SK-N-SH treated with all-trans-retinoic acid at 6 μM for 48 hours (cell line): ENCODE results near the gene DIP2A.

Source experiments
- ATAC-seq: fragments of 200-7000 bp; cut with Tn5 transposase; 3 replicates; pipeline ENCODE4 v1.9.1; 2020; ENCODE audit warnings: mild to moderate bottlenecking, moderate library complexity
- ARNTL ChIP-seq: fragments of 450-650 bp; formaldehyde crosslinking; IDR thresholded peaks from 2 replicates; pipeline ENCODE4 v1.5.0; 2020; ENCODE audit warnings: low read depth, mild to moderate bottlenecking, moderate library complexity, borderline replicate concordance
- CSDC2 ChIP-seq: fragments of 250-450 bp; sonication (Bioruptor Pico); IDR thresholded peaks from 2 replicates; pipeline ENCODE4 v1.5.0; 2020; ENCODE audit warnings: mild to moderate bottlenecking, moderate library complexity
- ESRRG ChIP-seq: fragments of 250-450 bp; sonication (Bioruptor Pico); IDR thresholded peaks from 2 replicates; pipeline ENCODE4 v1.6.1; 2021; ENCODE audit warnings: mild to moderate bottlenecking
- GLIS3 ChIP-seq: fragments of 250-450 bp; sonication (Bioruptor Pico); IDR thresholded peaks from 2 replicates; pipeline ENCODE4 v1.5.0; 2020; ENCODE audit warnings: mild to moderate bottlenecking, moderate library complexity
- ISL1 ChIP-seq: fragments of 250-450 bp; sonication (Bioruptor Pico); IDR thresholded peaks from 2 replicates; pipeline ENCODE4 v2.1.2; 2022; ENCODE audit warnings: mild to moderate bottlenecking, moderate library complexity
- OSR1 ChIP-seq: fragments of 250-450 bp; sonication (Bioruptor Pico); IDR thresholded peaks from 2 replicates; pipeline ENCODE4 v1.8.0; 2022; ENCODE audit warnings: moderate library complexity, mild to moderate bottlenecking, inconsistent platforms
- PPARA ChIP-seq: fragments of 250-450 bp; sonication (Bioruptor Pico); IDR thresholded peaks from 2 replicates; pipeline ENCODE4 v1.5.0; 2020; ENCODE audit warnings: mild to moderate bottlenecking, borderline replicate concordance
- RARB ChIP-seq: fragments of 250-450 bp; sonication (Bioruptor Pico); IDR thresholded peaks from 2 replicates; pipeline ENCODE4 v1.8.0; 2021; ENCODE audit warnings: mild to moderate bottlenecking, moderate library complexity
- TCF4 ChIP-seq: fragments of 250-450 bp; sonication (Bioruptor Pico); IDR thresholded peaks from 2 replicates; pipeline ENCODE4 v1.8.0; 2021; ENCODE audit warnings: mild to moderate bottlenecking, moderate library complexity, borderline replicate concordance
- TOX ChIP-seq: fragments of 250-450 bp; sonication (Bioruptor Pico); IDR thresholded peaks from 2 replicates; pipeline ENCODE4 v1.8.0; 2021; ENCODE audit warnings: mild to moderate bottlenecking, moderate library complexity, borderline replicate concordance
- ZC3H10 ChIP-seq: fragments of 250-450 bp; sonication (Bioruptor Pico); IDR thresholded peaks from 2 replicates; pipeline ENCODE4 v1.5.1; 2021; ENCODE audit warnings: mild to moderate bottlenecking, moderate library complexity
- ZFP3 ChIP-seq: fragments of 250-450 bp; sonication (Bioruptor Pico); IDR thresholded peaks from 2 replicates; pipeline ENCODE4 v1.5.0; 2020; ENCODE audit warnings: mild to moderate bottlenecking, moderate library complexity
- ZFP30 ChIP-seq: fragments of 450-650 bp; formaldehyde crosslinking; IDR thresholded peaks from 2 replicates; pipeline ENCODE4 v1.5.0; 2022; ENCODE audit warnings: mild to moderate bottlenecking, moderate library complexity
- ZNF565 ChIP-seq: fragments of 450-650 bp; formaldehyde crosslinking; conservative IDR thresholded peaks from 2 replicates; pipeline ENCODE4 v1.5.0; 2020; ENCODE audit warnings: low read depth, mild to moderate bottlenecking, moderate library complexity
- ZNF70 ChIP-seq: fragments of 450-650 bp; formaldehyde crosslinking; IDR thresholded peaks from 2 replicates; pipeline ENCODE4 v1.5.0; 2020; ENCODE audit warnings: mild to moderate bottlenecking, moderate library complexity
- ZNF8 ChIP-seq: fragments of 450-650 bp; formaldehyde crosslinking; IDR thresholded peaks from 2 replicates; pipeline ENCODE4 v1.5.0; 2020; ENCODE audit warnings: mild to moderate bottlenecking, moderate library complexity
- TF ChIP-seq, protein P1 (sequence below): fragments of 250-450 bp; sonication (Bioruptor Pico); IDR thresholded peaks from 2 replicates; pipeline ENCODE4 v1.5.0; 2020; ENCODE audit warnings: mild to moderate bottlenecking, moderate library complexity
- TF ChIP-seq, protein P2 (sequence below): fragments of 250-450 bp; sonication (Bioruptor Pico); IDR thresholded peaks from 2 replicates; pipeline ENCODE4 v1.8.0; 2021; ENCODE audit warnings: low read depth, mild to moderate bottlenecking, moderate library complexity, borderline replicate concordance
- TF ChIP-seq, protein P3 (sequence below): fragments of 250-450 bp; sonication (Bioruptor Pico); IDR thresholded peaks from 2 replicates; pipeline ENCODE4 v1.5.1; 2020; ENCODE audit warnings: low read depth, mild to moderate bottlenecking, moderate library complexity
- TF ChIP-seq, protein P4 (sequence below): fragments of 250-450 bp; sonication (Bioruptor Pico); IDR thresholded peaks from 2 replicates; pipeline ENCODE4 v1.5.1; 2021; ENCODE audit warnings: mild to moderate bottlenecking, moderate library complexity
- TF ChIP-seq, protein P5 (sequence below): fragments of 250-450 bp; sonication (Bioruptor Pico); IDR thresholded peaks from 2 replicates; pipeline ENCODE4 v1.8.0; 2020; ENCODE audit warnings: mild to moderate bottlenecking, moderate library complexity, borderline replicate concordance

DIP2A gene

DNA sequence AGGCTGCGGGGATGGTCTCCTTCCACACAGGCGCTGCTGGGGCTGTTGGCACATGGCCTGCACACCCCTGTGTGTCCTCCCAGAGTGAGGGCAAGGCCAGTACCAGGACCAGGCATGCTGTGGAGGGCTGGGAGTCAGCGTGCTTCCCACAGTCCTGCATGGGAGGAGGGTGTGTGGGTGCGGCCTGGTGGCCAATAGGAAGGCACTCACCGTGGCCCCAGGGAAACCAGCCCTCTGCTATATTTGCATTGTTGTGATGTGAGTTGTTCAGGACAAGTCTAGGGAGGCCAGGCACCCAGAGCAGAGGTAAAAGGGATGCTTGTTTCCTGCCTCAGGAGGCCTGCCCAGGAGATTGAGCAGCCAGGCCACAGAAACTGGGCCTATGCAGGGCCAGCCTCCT is 86.7 kb downstream of the DIP2A start:
- ATAC-seq = no peak

DNA sequence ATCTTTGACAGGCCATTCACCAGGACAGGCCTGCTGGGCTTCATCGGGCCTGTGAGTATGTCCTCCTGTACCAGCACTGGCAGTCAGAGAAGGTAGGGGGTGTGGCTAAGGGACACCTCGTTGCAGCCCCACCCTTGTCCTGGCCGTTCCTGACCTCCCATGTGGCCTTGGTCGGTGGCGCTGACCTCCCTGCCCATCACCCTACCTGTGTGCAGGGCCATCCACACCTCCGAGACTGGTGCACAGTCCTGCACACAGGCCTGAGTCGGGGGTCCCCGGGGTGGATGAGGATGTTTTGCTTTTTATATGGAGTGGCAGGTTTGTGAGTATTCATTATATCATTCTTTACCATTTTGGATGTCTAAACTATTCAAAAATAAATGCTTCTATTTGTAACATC is 87.2 kb downstream of the DIP2A start:
- ATAC-seq = no peak
- TF ChIP-seq ZC3H10 (CRISPR knock-in tag) = no peak
- TF ChIP-seq, all 23 proteins: peak for 0

More for the DNA sequence above, 86.7 kb downstream of the DIP2A start:
- TF ChIP-seq CSDC2 (CRISPR knock-in tag) (no peak), ARNTL (CRISPR knock-in tag) (no peak), TCF4 (no peak), ZC3H10 (CRISPR knock-in tag) (no peak), ZFP30 (CRISPR knock-in tag) (no peak), RARB (no peak), ESRRG (CRISPR knock-in tag) (no peak), ZFP3 (CRISPR knock-in tag) (no peak), ISL1 (CRISPR knock-in tag) (no peak), TOX (CRISPR knock-in tag) (no peak), PPARA (no peak)
- TF ChIP-seq, protein P1, sequence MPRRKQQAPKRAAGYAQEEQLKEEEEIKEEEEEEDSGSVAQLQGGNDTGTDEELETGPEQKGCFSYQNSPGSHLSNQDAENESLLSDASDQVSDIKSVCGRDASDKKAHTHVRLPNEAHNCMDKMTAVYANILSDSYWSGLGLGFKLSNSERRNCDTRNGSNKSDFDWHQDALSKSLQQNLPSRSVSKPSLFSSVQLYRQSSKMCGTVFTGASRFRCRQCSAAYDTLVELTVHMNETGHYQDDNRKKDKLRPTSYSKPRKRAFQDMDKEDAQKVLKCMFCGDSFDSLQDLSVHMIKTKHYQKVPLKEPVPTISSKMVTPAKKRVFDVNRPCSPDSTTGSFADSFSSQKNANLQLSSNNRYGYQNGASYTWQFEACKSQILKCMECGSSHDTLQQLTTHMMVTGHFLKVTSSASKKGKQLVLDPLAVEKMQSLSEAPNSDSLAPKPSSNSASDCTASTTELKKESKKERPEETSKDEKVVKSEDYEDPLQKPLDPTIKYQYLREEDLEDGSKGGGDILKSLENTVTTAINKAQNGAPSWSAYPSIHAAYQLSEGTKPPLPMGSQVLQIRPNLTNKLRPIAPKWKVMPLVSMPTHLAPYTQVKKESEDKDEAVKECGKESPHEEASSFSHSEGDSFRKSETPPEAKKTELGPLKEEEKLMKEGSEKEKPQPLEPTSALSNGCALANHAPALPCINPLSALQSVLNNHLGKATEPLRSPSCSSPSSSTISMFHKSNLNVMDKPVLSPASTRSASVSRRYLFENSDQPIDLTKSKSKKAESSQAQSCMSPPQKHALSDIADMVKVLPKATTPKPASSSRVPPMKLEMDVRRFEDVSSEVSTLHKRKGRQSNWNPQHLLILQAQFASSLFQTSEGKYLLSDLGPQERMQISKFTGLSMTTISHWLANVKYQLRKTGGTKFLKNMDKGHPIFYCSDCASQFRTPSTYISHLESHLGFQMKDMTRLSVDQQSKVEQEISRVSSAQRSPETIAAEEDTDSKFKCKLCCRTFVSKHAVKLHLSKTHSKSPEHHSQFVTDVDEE = no peak

DNA sequence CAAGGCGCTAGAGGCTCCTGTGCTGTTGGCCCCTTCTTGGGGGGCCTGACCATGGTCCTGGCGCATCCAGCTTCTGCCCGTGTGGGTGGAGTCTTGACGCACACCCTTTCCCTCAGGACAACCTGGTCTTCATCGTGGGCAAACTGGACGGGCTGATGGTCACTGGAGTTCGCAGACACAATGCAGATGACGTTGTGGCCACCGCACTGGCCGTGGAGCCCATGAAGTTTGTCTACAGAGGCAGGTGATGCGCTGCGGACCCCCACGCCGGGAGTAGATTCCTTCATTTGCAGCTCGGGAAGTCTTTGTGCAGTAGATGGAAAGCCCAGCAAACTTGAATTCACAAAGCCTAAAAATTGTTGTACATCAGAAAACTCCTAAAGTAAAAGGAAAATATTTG is 88.1 kb downstream of the DIP2A start:
- ATAC-seq = no peak
- TF ChIP-seq, protein P2, sequence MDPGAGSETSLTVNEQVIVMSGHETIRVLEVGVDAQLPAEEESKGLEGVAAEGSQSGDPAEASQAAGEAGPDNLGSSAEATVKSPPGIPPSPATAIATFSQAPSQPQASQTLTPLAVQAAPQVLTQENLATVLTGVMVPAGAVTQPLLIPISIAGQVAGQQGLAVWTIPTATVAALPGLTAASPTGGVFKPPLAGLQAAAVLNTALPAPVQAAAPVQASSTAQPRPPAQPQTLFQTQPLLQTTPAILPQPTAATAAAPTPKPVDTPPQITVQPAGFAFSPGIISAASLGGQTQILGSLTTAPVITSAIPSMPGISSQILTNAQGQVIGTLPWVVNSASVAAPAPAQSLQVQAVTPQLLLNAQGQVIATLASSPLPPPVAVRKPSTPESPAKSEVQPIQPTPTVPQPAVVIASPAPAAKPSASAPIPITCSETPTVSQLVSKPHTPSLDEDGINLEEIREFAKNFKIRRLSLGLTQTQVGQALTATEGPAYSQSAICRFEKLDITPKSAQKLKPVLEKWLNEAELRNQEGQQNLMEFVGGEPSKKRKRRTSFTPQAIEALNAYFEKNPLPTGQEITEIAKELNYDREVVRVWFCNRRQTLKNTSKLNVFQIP (CRISPR knock-in tag) = no peak
- TF ChIP-seq OSR1 (CRISPR knock-in tag) (no peak), PPARA (no peak), ISL1 (CRISPR knock-in tag) (no peak), GLIS3 (CRISPR knock-in tag) (no peak), ZFP3 (CRISPR knock-in tag) (no peak), RARB (no peak), ESRRG (CRISPR knock-in tag) (no peak), ARNTL (CRISPR knock-in tag) (no peak), ZC3H10 (CRISPR knock-in tag) (no peak), ZFP30 (CRISPR knock-in tag) (no peak), ZNF565 (CRISPR knock-in tag) (no peak), TCF4 (no peak), ZNF8 (no peak), ZNF70 (CRISPR knock-in tag) (no peak)
- TF ChIP-seq, protein P3, sequence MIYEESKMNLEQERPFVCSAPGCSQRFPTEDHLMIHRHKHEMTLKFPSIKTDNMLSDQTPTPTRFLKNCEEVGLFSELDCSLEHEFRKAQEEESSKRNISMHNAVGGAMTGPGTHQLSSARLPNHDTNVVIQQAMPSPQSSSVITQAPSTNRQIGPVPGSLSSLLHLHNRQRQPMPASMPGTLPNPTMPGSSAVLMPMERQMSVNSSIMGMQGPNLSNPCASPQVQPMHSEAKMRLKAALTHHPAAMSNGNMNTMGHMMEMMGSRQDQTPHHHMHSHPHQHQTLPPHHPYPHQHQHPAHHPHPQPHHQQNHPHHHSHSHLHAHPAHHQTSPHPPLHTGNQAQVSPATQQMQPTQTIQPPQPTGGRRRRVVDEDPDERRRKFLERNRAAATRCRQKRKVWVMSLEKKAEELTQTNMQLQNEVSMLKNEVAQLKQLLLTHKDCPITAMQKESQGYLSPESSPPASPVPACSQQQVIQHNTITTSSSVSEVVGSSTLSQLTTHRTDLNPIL (CRISPR knock-in tag) = no peak
- TF ChIP-seq, protein P1 = no peak
- TF ChIP-seq, protein P4, sequence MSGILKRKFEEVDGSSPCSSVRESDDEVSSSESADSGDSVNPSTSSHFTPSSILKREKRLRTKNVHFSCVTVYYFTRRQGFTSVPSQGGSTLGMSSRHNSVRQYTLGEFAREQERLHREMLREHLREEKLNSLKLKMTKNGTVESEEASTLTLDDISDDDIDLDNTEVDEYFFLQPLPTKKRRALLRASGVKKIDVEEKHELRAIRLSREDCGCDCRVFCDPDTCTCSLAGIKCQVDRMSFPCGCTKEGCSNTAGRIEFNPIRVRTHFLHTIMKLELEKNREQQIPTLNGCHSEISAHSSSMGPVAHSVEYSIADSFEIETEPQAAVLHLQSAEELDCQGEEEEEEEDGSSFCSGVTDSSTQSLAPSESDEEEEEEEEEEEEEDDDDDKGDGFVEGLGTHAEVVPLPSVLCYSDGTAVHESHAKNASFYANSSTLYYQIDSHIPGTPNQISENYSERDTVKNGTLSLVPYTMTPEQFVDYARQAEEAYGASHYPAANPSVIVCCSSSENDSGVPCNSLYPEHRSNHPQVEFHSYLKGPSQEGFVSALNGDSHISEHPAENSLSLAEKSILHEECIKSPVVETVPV (CRISPR knock-in tag) = no peak
- TF ChIP-seq, protein P5, sequence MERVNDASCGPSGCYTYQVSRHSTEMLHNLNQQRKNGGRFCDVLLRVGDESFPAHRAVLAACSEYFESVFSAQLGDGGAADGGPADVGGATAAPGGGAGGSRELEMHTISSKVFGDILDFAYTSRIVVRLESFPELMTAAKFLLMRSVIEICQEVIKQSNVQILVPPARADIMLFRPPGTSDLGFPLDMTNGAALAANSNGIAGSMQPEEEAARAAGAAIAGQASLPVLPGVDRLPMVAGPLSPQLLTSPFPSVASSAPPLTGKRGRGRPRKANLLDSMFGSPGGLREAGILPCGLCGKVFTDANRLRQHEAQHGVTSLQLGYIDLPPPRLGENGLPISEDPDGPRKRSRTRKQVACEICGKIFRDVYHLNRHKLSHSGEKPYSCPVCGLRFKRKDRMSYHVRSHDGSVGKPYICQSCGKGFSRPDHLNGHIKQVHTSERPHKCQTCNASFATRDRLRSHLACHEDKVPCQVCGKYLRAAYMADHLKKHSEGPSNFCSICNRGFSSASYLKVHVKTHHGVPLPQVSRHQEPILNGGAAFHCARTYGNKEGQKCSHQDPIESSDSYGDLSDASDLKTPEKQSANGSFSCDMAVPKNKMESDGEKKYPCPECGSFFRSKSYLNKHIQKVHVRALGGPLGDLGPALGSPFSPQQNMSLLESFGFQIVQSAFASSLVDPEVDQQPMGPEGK = no peak
